ENCODE data around the gene UCK2. TPM values are rescaled to one million over a fixed set of nuclear protein-coding genes. Genes with fewer than 3 reads are reported as not detected.

UCK2 gene
- total RNA-seq, 1 donor, result 74.2 TPM

DNA sequence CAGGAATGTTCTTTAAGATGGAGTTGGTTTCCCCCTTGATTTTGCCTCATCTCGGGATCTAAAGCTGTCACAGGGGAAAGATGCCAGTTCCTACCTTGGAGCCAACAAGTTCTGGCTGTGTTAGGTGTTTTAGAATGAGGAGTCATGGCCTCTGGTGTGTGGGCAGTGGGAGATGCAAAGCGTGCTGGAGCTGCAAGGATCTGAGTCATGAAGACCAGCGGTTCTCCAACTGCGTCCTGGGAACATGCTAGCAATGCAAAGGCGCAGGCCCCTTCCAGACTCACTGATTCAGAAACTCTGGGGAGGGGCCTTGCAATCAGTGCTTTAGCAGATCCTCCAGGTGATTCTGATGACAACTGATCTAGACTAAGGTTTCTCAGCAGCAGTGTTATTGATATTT, 109.1 kb downstream of the UCK2 start:
- TF ChIP-seq, protein P1, sequence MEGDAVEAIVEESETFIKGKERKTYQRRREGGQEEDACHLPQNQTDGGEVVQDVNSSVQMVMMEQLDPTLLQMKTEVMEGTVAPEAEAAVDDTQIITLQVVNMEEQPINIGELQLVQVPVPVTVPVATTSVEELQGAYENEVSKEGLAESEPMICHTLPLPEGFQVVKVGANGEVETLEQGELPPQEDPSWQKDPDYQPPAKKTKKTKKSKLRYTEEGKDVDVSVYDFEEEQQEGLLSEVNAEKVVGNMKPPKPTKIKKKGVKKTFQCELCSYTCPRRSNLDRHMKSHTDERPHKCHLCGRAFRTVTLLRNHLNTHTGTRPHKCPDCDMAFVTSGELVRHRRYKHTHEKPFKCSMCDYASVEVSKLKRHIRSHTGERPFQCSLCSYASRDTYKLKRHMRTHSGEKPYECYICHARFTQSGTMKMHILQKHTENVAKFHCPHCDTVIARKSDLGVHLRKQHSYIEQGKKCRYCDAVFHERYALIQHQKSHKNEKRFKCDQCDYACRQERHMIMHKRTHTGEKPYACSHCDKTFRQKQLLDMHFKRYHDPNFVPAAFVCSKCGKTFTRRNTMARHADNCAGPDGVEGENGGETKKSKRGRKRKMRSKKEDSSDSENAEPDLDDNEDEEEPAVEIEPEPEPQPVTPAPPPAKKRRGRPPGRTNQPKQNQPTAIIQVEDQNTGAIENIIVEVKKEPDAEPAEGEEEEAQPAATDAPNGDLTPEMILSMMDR (IDR thresholded peaks at IDR 0.05; ENCODE audit: extremely low read depth, low read depth, low read length), result no peak
- Histone ChIP-seq H3K27me3 (ENCODE audit: insufficient read depth, low read length) (no peaks in the 10 kb centered on the region), H3K4me2 (ENCODE audit: insufficient read depth, low read length) (no peak overlapping the region), H3K36me3 (ENCODE audit: insufficient read depth, low read length) (no peaks in the 10 kb centered on the region), H3K4me1 (ENCODE audit: insufficient read depth, low read length) (no peaks in the 10 kb centered on the region), H3K79me2 (ENCODE audit: insufficient read depth, low read length) (no peaks in the 10 kb centered on the region), H3K27ac (ENCODE audit: low read depth, low read length) (no peak overlapping the region), H2AFZ (ENCODE audit: low read length) (no peak overlapping the region), H3K9me3 (ENCODE audit: low read depth, low read length) (no peaks in the 10 kb centered on the region), H3K4me3 (ENCODE audit: insufficient read depth, low read length) (no peak overlapping the region), H4K20me1 (ENCODE audit: insufficient read depth, low read length) (no peaks in the 10 kb centered on the region)
- DNase-seq (ENCODE audit: insufficient read length, low spot score, missing footprints), result no peak

DNA sequence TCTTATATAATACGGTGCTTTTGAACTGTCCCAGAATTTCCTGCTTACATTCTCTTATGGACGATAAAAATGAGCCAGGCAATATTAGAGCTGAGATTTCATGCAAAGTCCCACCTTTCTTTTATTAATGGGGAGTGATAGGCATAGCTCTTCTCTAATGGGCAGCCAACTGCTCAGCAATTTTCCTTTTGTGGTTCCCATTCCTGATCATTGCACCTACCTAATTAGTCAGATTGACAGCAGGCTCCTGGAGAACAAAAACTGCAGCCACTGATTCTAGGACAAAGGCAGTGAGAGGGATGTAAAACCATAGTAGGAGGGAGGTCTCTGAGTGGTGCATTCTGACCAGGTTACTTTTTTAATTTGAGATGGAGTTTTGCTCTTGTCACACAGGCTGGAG, 110.4 kb downstream of the UCK2 start:
- no peak for DNase-seq (ENCODE audit: insufficient read length, low spot score, missing footprints)
- Histone ChIP-seq H3K36me3 (ENCODE audit: insufficient read depth, low read length) (no peaks in the 10 kb centered on the region), H4K20me1 (ENCODE audit: insufficient read depth, low read length) (no peaks in the 10 kb centered on the region), H3K4me1 (ENCODE audit: insufficient read depth, low read length) (no peaks in the 10 kb centered on the region), H2AFZ (ENCODE audit: low read length) (no peak overlapping the region), H3K27ac (ENCODE audit: low read depth, low read length) (no peak overlapping the region), H3K79me2 (ENCODE audit: insufficient read depth, low read length) (no peaks in the 10 kb centered on the region), H3K27me3 (ENCODE audit: insufficient read depth, low read length) (no peaks in the 10 kb centered on the region), H3K4me3 (ENCODE audit: insufficient read depth, low read length) (no peak overlapping the region), H3K9me3 (ENCODE audit: low read depth, low read length) (no peaks in the 10 kb centered on the region), H3K4me2 (ENCODE audit: insufficient read depth, low read length) (no peak overlapping the region)
- TF ChIP-seq, protein P1 (IDR thresholded peaks at IDR 0.05; ENCODE audit: extremely low read depth, low read depth, low read length), result no peak

DNA sequence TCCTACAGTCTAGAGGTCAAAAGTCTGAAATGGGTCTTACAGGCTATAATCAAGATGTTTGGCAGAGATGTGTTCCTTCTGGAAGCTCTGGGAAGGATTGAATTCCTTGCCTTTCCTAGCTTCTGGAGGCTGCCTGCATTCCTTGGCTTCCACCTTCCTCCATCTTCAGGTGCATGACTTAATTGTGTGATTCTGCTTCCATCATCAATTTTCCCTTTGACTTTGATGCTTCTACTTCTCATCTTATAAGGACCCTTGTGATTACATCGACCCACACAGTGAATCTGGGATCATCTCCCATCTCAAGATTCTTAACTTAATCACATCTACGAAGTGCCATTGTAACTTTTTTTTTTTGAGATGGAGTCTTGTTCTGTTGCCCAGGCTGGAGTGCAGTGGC, 111.4 kb downstream of the UCK2 start:
- no peaks in the 10 kb centered on the region for H3K4me1 ChIP-seq (ENCODE audit: insufficient read depth, low read length)
- no peak overlapping the region for H3K27ac ChIP-seq (ENCODE audit: low read depth, low read length)
- H3K4me2 ChIP-seq (ENCODE audit: insufficient read depth, low read length), result no peak overlapping the region
- DNase-seq (ENCODE audit: insufficient read length, low spot score, missing footprints), result no peak
- H3K27me3 ChIP-seq (ENCODE audit: insufficient read depth, low read length), result no peaks in the 10 kb centered on the region
- TF ChIP-seq, protein P1 (IDR thresholded peaks at IDR 0.05; ENCODE audit: extremely low read depth, low read depth, low read length), result no peak
- no peak overlapping the region for H3K4me3 ChIP-seq (ENCODE audit: insufficient read depth, low read length)
- H4K20me1 ChIP-seq (ENCODE audit: insufficient read depth, low read length), result no peaks in the 10 kb centered on the region
- H3K9me3 ChIP-seq (ENCODE audit: low read depth, low read length), result no peaks in the 10 kb centered on the region
- H3K36me3 ChIP-seq (ENCODE audit: insufficient read depth, low read length), result no peaks in the 10 kb centered on the region
- H3K79me2 ChIP-seq (ENCODE audit: insufficient read depth, low read length), result no peaks in the 10 kb centered on the region
- H2AFZ ChIP-seq (ENCODE audit: low read length), result no peak overlapping the region

DNA sequence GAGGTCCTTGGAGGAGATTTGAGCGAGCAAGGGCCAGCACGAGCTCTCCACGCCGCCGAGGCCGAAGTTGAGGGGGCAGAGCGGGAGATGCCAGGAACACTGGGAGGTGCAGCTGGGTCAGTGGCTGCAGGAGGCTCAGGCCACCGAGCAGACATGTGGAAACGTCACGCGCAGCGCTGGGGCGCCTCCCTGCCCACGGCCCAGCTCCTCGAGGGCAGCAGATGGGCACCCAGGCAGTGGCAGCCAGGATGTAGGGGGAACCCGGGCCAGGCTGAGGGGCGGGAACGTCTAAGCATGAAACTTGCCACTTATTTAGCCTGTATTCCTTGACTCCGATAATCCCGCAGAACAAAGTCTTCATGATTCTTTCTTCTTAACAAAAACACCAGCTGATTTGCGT, 114.1 kb downstream of the UCK2 start:
- Histone ChIP-seq H3K36me3 (ENCODE audit: insufficient read depth, low read length) (no peaks in the 10 kb centered on the region), H3K27ac (ENCODE audit: low read depth, low read length) (no peak overlapping the region), H3K4me1 (ENCODE audit: insufficient read depth, low read length) (no peaks in the 10 kb centered on the region), H3K4me2 (ENCODE audit: insufficient read depth, low read length) (no peak overlapping the region), H3K9me3 (ENCODE audit: low read depth, low read length) (no peaks in the 10 kb centered on the region), H3K4me3 (ENCODE audit: insufficient read depth, low read length) (no peak overlapping the region), H3K79me2 (ENCODE audit: insufficient read depth, low read length) (no peaks in the 10 kb centered on the region), H3K27me3 (ENCODE audit: insufficient read depth, low read length) (no peaks in the 10 kb centered on the region), H2AFZ (ENCODE audit: low read length) (no peak overlapping the region), H4K20me1 (ENCODE audit: insufficient read depth, low read length) (no peaks in the 10 kb centered on the region)
- TF ChIP-seq, protein P1 (IDR thresholded peaks at IDR 0.05; ENCODE audit: extremely low read depth, low read depth, low read length), result no peak
- no peak for DNase-seq (ENCODE audit: insufficient read length, low spot score, missing footprints)

Data from osteoblast (primary cell).